ENCODE measurements around the gene WNT7A.

DNA sequence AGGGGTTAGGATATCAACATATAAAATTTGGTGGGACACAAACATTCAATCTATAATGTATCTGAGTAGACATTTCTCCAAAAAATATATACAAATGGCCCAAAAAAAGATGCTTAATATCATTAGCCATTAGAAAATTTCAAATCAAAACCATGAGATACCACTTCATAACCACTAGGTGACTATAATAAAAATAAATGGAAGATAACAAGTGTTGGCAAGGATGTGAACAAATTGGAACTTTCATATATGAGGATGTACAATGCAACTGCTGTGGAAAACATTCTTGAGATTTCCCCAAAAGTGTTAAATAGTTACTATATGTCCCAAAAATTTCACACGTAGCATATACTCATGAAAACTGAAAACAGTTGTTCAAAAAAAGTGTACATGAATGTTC, 36.5 kb upstream of the WNT7A start:
- no peak for TF ChIP-seq POLR2A (IDR thresholded peaks at IDR 0.05; ENCODE audit: low read depth, low read length)
- no peak for TF ChIP-seq POLR2AphosphoS5 (IDR thresholded peaks at IDR 0.05; ENCODE audit: low read depth, low read length)
- no peak for TF ChIP-seq TAF1 (IDR thresholded peaks at IDR 0.05; ENCODE audit: borderline replicate concordance, low read depth, low read length)

All from GM12892 (cell line).